Activated CD8-positive, alpha-beta T cell treated with anti-CD3 and anti-CD28 coated beads for 36 hours (primary cell): ENCODE data around the gene RCAN1. TPM values are rescaled to one million over a fixed set of nuclear protein-coding genes. Genes with fewer than 3 reads are reported as not detected.
"Not testable (repeated sequence)": the region's sequence is repeated elsewhere in the genome, so short reads cannot be mapped to it uniquely, and the experiment has no call there.

Source experiments
- ATAC-seq: fragments of 200-7000 bp; cut with Tn5 transposase; one replicate; pipeline ENCODE4 v1.10.0; 2021; ENCODE audit warnings: mild to moderate bottlenecking, moderate library complexity
- CTCF ChIA-PET: fragments of 350-600 bp; sonication (Branson Sonifier 250); formaldehyde crosslinking; loops from one replicate; lab custom pipeline; 2021; ENCODE audit warnings: antibody characterized with exemption; lab: Charles Lee
- POLR2A ChIA-PET: fragments of 350-600 bp; sonication (Branson Sonifier 250); formaldehyde crosslinking; loops from one replicate; lab custom pipeline; 2021; ENCODE audit warnings: antibody characterized with exemption; lab: Charles Lee
- DNase-seq: peaks from one replicate; pipeline ENCODE4 v3.0.0-alpha.2; 2020
- H3K27ac Mint-ChIP-seq: one replicate; pipeline ENCODE4 v1.8.0; 2021; ENCODE audit warnings: mild to moderate bottlenecking, mixed read lengths
- H3K27me3 Mint-ChIP-seq: one replicate; pipeline ENCODE4 v1.8.0; 2021; ENCODE audit warnings: mixed read lengths
- H3K36me3 Mint-ChIP-seq: one replicate; pipeline ENCODE4 v1.8.0; 2021; ENCODE audit warnings: low read depth, mixed read lengths
- H3K4me1 Mint-ChIP-seq: one replicate; pipeline ENCODE4 v1.8.0; 2021; ENCODE audit warnings: low read depth, mixed read lengths
- H3K4me3 Mint-ChIP-seq: one replicate; pipeline ENCODE4 v1.8.0; 2021; ENCODE audit warnings: mild to moderate bottlenecking, moderate library complexity, mixed read lengths
- H3K9me3 Mint-ChIP-seq: one replicate; pipeline ENCODE4 v1.8.0; 2021; ENCODE audit warnings: mixed read lengths
- CTCF ChIP-seq: fragments of 200-600 bp; IDR thresholded peaks from one replicate; pipeline ENCODE4 v1.8.0; 2022; ENCODE audit warnings: antibody characterized with exemption, mild to moderate bottlenecking
- intact Hi-C: fragments of 100-400 bp; cut with micrococcal nuclease; formaldehyde crosslinking; loops from one replicate; pipeline ENCODE4 v1.10.0; 2022
- total RNA-seq, 2 experiments: library from RNA; stranded (reverse); gene quantifications; one replicate each; pipeline ENCODE4 v1.2.3, GENCODE V29; 2021

RCAN1 gene
- total RNA-seq, 2 experiments from 2014 or later, result 6.1 to 7.8 TPM

- DNase-seq, result no peak
- Mint-ChIP-seq H3K27me3 (peaks cover 9% of the 10 kb centered on the region), H3K27ac (no peak overlapping the region), H3K9me3 (peaks cover 22% of the 10 kb centered on the region), H3K4me3 (no peak overlapping the region), H3K4me1 (no peaks in the 10 kb centered on the region), H3K36me3 (peaks cover 1% of the 10 kb centered on the region)
- no peak for TF ChIP-seq CTCF
- CTCF ChIA-PET, result interaction anchor here (2.0 to 5.5 kb wide), 2 partner anchors 9 to 11 kb away, joined by 4 to 20 read pairs; no protein-coding TSS in a partner anchor
- no peak for ATAC-seq
- POLR2A ChIA-PET, result no interaction called here
- intact Hi-C loops, result no loop called here
These were observed 115.8 kb downstream of the RCAN1 start for GRCh38 chr21:34499116-34499515.

- peaks cover 22% of the 10 kb centered on the region for H3K9me3 Mint-ChIP-seq
These were observed 116.3 kb downstream of the RCAN1 start for GRCh38 chr21:34498623-34499022.

GRCh38 chr21:34483854-34484253 lies 131.1 kb downstream of the RCAN1 start:
- H3K4me3 Mint-ChIP-seq, ATAC-seq, H3K27me3 Mint-ChIP-seq, H3K9me3 Mint-ChIP-seq, H3K27ac Mint-ChIP-seq, CTCF ChIA-PET, H3K36me3 Mint-ChIP-seq, intact Hi-C loops, H3K4me1 Mint-ChIP-seq, POLR2A ChIA-PET, DNase-seq: not testable (repeated sequence)

More at GRCh38 chr21:34498623-34499022, 116.3 kb downstream of the RCAN1 start:
- Mint-ChIP-seq H3K27ac (no peak overlapping the region), H3K36me3 (peaks cover 1% of the 10 kb centered on the region), H3K27me3 (peaks cover 9% of the 10 kb centered on the region), H3K4me1 (no peaks in the 10 kb centered on the region), H3K4me3 (no peak overlapping the region)
- CTCF ChIA-PET, result interaction anchor here (2.0 to 5.5 kb wide), 2 partner anchors 10 to 12 kb away, joined by 4 to 20 read pairs; no protein-coding TSS in a partner anchor
- ATAC-seq (no peak), DNase-seq (no peak)
- intact Hi-C loops, result no loop called here
- POLR2A ChIA-PET, result no interaction called here
- no peak for TF ChIP-seq CTCF

GRCh38 chr21:34483435-34483834 lies 131.5 kb downstream of the RCAN1 start:
- intact Hi-C loops, H3K27me3 Mint-ChIP-seq, POLR2A ChIA-PET, ATAC-seq, CTCF ChIA-PET, H3K4me1 Mint-ChIP-seq, H3K36me3 Mint-ChIP-seq, H3K4me3 Mint-ChIP-seq, H3K9me3 Mint-ChIP-seq, DNase-seq, H3K27ac Mint-ChIP-seq: not testable (repeated sequence)

GRCh38 chr21:34467333-34467732 lies 147.6 kb downstream of the RCAN1 start:
- ATAC-seq, CTCF ChIA-PET, POLR2A ChIA-PET, H3K9me3 Mint-ChIP-seq, H3K36me3 Mint-ChIP-seq, H3K27ac Mint-ChIP-seq, intact Hi-C loops, H3K4me1 Mint-ChIP-seq, H3K4me3 Mint-ChIP-seq, DNase-seq, H3K27me3 Mint-ChIP-seq: not testable (repeated sequence)

Other genes with a start within 250 kb of the RCAN1 start
- 1 to 10 TPM; 5.2 to 7.5 TPM for gene SMIM11, start 239.6 kb downstream of the RCAN1 start, total RNA-seq
- not detected for gene SMIM34, start 191.2 kb downstream of the RCAN1 start, total RNA-seq
- gene KCNE1, start 102.9 kb downstream of the RCAN1 start, total RNA-seq, result not detected
- gene CLIC6, start 53.9 kb upstream of the RCAN1 start, total RNA-seq, result under 1 TPM; 0.54 to 0.58 TPM